ENCODE results near the gene VEGFB.

The VEGFB gene

DNA sequence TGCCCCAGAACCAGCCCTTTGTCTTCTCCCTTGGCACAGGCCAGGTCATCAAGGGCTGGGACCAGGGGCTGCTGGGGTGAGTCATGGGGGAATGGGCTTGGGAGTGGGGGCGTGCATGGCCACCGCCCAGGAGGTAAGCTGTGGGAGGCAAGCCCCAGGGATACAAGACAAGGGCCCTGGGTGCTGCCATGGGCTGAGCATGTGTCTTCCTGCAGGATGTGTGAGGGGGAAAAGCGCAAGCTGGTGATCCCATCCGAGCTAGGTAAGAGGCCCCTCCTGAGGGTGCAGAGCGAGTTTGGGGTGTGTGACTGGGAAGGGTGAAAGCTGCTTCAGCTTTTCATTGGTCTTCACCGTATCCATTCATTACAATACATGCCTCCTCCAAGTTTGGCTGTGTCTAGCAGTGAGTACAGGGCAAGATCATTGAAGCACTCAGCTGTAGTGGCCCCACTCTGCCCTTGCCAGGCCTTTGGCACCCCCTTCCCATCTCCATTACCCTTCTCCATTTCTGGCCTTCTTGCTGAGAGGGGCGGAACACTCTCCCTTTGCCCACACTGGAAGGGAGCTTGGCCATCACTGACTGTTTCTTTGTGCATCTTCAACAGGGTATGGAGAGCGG lies 9.0 kb downstream of the VEGFB start:
- TF ChIP-seq, protein P1, sequence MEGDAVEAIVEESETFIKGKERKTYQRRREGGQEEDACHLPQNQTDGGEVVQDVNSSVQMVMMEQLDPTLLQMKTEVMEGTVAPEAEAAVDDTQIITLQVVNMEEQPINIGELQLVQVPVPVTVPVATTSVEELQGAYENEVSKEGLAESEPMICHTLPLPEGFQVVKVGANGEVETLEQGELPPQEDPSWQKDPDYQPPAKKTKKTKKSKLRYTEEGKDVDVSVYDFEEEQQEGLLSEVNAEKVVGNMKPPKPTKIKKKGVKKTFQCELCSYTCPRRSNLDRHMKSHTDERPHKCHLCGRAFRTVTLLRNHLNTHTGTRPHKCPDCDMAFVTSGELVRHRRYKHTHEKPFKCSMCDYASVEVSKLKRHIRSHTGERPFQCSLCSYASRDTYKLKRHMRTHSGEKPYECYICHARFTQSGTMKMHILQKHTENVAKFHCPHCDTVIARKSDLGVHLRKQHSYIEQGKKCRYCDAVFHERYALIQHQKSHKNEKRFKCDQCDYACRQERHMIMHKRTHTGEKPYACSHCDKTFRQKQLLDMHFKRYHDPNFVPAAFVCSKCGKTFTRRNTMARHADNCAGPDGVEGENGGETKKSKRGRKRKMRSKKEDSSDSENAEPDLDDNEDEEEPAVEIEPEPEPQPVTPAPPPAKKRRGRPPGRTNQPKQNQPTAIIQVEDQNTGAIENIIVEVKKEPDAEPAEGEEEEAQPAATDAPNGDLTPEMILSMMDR (IDR thresholded peaks at IDR 0.05) = no peak

DNA sequence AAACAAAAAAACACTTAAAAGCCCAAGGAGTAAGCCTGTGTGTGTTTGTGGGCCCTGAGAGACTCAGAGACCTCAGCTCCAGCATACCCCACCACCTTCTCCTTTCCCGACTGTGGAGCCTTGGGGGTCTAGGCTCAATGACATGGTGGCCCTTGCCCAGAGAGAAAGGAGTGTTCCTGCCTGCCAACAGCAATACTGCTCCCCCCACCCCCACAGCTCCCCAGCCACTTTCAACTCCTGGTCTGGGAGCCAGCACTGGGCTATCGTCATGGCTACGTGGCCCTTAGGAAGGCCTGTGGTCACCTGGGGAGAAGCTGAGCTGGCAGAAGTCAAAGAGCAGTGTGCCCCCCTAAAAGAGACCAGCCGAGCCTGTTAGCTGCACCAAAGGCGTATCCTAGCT lies 9.7 kb downstream of the VEGFB start:
- TF ChIP-seq, protein P1 (IDR thresholded peaks at IDR 0.05) = no peak

DNA sequence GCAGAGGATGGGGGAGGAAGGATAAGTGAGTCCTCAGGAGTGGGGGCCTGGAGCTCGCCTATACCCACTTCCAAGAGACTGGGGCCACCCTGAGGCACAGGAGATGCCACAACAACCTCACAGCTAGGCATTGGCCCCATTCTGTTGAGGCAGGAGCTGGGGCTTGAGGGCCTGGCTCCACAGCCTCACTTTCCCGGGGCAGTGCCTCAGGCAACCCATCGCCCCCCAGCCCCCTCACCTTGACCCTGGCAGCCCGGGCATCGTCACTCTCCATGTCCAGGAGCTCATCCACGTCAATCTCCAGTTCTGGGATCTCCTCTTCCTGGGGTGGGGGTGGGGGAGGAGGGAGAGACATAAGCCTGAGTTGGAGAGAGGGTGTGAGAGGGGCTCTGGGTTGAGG lies 10.6 kb downstream of the VEGFB start:
- TF ChIP-seq, protein P1 (IDR thresholded peaks at IDR 0.05) = no peak

DNA sequence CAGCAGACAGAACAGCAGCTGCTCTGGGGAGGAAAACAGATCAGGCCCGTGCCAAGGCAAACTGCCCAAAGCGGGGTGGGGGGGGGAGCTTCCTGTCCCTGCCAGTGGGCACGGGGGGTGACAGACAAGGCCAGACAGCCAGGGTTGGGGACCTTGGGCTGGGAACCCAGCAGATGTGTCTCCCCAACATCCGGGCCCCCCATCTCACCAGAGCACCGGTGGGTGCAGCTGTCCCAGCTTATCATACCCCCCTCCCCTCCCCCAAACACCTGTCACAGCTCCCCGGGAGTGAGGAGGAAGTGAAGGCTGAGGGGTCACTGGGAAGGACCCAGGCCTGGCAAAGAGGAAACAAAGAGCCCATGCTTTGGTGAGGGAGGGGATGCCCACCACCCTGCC lies 11.0 kb downstream of the VEGFB start:
- TF ChIP-seq, protein P1 (IDR thresholded peaks at IDR 0.05) = no peak

DNA sequence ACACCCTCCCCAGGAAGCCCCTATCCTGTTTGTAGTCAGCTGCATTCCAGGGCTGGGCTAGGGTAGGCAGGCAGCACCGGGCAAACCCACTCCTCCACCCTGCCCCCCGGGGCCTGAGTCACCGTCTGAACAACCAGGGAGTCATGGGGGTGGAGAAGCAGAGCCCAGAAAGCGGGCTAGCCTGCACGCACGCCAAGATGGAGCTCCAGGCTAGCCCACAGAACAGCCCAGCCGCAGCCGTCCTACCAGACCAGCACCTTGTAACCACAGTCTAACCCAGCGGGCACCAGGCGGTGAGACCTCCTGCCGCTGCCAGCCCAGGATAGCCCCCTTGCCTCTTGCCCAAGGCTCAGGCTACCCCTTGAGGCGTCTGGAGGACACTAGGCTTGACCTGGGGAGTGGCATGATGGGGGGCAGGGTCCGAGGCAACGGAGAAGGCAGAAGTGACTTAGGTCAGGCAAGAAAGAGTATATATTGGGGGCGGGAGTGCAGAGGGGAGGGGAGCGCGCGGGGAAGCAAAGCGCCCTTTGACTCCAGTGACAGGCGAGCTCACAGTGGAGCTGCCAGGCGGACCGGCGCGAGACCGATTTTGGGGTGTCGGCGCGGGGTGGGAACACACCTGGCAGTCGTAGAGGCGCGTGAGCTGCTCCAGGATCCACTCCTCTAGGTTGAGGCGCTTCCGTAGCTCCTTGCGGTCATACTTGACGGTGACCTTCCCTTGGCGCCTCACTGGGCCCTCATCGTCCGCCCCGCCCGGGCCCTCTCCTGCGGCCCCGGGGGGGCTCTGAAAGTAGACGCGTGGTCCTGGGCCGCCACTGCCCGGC lies 11.6 kb downstream of the VEGFB start:
- TF ChIP-seq, protein P1 (IDR thresholded peaks at IDR 0.05) = no peak

DNA sequence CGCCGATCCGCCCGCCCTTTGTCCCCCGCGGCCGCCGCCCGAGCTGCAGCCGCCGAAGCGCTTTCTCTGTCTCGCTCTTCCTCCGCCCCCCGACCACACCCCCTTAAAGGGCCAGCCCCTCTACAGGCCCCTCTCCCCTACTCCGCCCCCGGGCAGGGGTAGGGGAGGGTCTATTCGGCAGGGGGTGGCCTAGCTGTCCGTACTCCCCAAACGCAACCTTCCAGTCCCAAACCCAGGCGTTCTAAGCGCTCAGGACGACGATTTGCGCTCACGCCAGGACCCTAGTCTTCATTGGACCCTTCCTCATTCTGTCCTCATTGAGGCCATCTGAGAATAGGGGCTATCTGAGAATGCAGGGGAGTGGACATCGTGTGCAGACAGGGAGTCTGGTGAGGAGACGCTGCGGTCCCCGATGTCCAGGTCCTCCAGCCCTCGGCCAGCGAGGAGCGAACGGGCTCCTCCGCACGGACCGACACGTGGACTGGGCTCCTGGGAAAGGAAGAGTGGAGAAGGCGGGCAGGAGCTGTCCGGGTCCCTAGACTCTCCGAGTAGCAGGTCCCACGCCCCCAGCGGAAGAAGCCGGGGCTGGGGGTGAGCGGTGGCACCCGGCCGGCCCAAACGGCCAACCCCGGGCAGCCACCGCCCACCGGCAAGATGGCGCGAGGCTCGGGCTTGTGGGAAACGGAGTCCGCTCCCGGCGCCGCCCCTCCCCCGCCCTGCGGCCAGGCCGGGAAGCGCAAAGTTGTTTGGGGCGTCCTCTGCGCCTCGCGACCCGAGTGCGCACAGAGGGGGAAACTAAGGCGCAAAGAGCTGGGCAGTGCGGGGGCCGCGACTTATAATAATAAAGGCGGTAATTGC lies 12.7 kb downstream of the VEGFB start, which contains the start of gene PPP1R14B:
Gene PPP1R14B, minus strand, starts transcription at position 73 of the 858 bp plus-strand sequence. CDS start 270 bp downstream, outside the sequence.
- TF ChIP-seq, protein P1 (IDR thresholded peaks at IDR 0.05) = no peak
